GM18520 (cell line): ENCODE measurements around the gene SH3YL1.
A peak's percentile ranks its signal among the peaks of the same experiment; 100 is the strongest.

Experiments used
- ATAC-seq: cut with Tn5 transposase; IDR thresholded peaks from one replicate; pipeline ENCODE4 v1.9.1; 2021; ENCODE audit not compliant: unreplicated experiment

Gene SH3YL1

DNA sequence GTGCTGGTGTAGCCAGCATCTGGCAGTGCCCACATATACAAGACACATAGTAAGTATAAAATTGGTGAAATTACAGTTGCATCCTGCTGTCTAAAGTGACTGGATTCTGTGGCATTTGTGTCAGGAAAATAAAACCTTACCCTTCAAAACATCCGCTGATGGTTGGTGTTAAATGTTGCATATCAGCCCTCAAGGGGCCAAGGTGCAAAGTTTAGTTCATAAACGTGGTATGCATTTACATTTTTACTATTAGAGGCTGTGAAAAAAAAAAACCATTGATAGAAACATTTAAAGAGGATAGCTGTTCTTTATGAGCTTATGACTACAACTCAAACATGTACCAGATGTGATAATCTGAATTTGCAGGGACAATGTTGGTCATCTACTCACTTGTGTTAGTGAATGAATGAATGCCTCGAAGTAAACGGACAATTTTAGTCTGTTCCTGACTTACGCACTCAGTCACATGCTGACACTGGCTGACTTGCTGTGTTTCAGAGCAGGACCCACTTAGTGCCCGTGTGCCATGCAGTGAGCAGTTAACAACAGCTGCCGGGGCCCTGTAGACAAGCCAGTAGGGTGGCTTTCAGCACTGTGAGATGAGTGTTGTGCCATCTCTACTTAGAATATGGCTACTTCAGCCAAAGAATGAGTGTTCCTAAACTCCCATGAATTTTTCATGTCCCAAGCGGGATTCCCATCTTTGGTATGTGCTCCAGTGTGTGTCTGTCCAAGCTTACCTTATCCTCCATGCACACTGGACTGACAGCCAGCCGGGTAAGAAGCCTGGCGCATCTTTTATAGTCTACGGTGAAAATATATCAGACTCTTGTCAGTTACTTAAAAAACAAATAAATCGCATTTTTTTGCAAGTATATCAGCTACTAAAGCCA lies 18.8 kb upstream of the SH3YL1 start:
- no peak for ATAC-seq

DNA sequence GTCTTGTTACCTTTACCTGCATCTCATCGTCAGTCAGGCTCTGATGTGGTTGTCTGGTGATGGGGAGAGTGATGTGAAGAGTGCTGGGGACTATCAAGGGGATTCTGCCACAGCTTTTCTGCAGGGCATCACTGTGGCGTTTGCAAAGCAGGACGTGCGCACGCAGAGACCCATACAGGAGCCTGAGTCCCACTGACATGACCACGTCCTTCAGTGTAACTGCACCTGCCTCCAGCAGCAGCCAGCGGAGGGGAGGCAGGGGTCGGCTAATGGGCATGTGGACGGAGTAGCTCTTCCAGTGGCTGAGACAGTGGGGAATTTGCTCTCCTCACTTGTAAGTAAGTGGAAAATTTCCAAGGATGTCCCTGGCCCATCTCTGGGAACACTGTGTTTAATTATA lies 17.5 kb upstream of the SH3YL1 start:
- no peak for ATAC-seq

DNA sequence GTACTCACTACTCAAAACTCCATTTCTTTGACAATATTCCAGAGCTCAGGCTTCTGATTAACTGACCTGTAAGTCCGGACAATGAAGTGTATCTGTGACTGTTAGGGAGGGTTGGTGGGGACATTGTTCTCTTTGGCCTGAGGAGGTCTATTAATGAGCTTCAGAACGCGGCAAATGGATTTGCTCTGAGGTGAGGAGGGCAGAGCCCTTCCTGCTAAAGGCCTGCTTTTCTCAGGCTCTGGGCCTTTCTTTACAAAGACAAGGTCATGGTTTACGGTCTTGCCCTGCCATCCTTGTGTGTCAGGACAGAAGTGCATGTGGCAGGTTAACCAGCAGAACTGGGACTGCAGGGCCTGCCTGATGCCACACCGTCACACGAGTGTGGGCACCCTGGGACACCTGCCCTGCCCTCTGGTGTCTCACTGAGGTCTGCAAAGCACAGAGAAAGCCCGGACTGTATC lies 16.8 kb upstream of the SH3YL1 start:
- no peak for ATAC-seq

DNA sequence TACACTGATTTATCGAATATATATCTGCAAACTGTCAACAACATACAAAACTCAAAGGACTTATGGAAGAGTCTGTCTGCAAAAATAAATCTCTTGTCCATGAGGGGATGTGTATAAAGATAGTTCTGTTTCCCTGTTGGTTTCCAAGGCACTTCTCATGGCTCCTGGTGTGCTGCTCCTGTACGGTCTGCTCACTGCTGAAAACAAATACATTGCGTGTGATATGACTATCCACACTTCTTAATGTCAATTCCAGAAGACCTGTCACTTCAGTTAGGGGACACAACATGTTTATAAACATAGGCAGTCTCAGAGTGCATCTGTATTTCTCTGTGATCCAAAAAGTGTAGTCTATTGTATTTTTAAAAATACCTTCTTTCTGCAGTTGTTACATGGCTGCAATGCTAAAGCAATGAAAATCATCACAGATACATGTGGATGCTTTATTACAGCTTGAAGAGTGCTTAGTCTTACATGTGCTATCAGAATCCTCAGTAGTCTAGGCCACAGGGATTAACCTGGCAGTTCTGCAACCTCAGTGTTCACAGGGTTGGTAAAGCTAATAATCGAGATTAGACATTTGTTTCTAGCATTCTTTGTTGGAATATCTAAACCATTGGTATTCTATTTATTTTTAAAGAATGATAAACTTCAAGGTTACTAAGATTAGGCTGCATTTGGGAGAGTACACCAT lies 16.3 kb upstream of the SH3YL1 start:
- no peak for ATAC-seq

DNA sequence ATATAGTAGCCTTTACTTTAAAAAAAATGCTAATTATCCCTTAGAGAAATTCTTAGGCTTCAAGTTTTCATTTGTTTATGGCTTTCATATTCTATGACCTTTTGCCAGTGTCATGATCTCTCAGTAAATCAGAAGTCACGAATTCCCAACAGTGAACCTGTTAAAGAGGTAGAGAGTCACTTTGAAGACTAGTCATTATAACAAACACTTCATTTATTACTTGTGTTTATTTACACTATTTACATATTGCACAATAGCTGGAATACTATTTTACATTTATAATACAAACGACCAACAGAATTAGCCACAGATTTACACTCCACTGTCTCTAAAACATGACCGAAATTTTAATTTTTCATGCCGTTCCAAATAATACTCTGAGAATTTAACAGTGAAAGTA lies 15.5 kb upstream of the SH3YL1 start:
- ATAC-seq, result no peak

DNA sequence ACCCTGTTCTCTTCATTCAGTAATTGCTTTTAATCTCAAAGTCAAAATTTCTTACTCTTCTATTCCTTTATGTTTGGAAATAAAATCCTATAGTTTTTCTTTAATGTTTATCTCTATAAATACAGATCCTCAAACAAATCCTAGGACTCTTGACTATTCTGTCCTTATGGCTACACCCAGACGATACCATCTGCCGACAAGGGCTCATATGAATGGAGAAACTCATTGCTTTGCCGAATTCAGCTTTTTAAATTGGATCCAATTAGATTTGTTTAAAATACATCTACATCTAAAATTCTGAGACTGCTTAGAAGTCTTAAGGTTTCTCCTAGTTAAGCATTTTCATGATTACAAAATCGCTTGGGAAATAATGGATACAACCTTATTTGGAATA lies 15.1 kb upstream of the SH3YL1 start:
- ATAC-seq, result no peak

DNA sequence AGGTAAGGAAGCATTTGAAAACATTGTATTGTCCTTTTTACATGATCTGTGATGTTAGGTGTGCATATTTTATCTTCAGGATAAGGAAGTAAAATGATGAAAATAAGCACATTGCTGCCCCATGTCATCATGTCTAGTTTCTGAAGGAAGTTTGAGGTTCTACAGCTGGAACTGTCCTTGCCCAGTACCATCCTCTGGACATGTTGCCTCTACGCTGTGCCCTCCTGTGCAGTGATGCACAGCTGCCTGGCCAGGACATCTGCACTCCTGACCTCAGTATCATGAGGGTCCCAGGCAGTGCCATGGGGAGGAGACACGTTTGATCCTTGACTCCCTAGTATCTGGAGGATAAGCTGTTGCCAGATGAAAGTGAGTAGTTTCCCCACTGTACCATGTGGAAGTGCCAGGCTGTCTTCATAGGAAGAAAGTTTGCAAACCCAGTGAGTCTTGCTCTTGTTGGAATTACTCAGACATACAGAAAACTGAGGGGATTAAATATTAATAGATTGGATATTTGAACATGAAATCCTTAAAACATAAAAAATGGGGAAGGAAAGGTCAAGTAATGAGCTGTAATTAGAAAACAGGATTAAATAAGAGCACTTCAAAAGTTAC lies 14.6 kb upstream of the SH3YL1 start:
- ATAC-seq, result no peak

DNA sequence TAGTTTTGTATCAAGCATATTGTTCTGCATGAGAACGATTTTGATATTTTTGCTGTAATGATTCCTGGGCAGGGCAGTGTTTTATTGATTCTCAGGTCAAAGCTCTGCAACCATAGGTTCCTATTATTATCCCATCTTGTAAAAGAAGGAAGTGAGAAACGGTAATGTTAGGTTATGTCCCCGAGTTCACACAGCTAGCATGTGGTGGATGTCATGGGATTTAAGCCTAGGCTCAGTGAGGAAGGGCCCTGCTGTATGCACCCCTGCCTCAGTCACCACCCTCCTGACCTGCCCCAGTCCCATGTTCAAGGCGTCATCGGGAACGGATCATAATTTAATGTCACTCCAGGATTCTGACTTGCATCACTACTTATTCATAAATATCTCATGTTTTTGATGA lies 11.6 kb upstream of the SH3YL1 start:
- ATAC-seq, result peak; percentile 79

DNA sequence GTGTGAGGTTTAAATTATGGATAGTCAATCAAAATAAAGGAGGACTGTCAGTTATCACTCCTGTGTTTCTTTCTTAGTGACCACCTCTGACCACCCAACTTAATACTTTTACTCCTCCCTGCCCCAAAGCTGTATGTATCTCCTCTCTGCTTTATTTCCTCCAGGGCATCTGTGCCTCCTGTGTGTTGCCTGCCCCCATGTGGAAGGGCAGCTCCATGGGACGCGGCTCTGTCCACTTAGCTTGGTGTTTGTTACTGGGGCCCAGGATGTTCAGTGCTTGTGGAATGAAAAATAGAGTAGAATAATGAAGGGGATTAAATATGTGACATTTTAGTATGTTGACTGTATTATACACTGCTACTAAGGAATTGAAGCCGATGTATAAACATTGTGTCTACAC lies 10.7 kb upstream of the SH3YL1 start:
- no peak for ATAC-seq

DNA sequence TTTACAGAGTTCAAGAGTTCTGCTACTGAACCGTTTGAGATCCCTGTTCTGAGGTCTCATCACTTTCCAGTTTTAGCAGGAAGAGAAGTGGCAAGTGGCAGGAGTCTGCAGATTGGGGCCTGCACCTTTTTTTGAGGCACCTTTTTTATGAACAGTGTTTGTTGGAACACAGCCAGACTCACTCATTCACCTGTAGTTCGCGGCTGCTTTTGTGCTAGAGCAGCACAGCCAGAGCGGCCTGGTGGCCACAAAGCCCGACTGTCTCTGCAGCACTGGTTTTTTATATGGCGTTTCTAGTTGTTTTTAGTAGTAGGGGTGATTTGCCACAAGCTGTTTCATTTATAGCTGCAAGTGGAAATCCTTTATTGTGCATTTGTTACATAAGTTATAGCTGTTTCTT lies 9.5 kb upstream of the SH3YL1 start:
- ATAC-seq, result no peak

DNA sequence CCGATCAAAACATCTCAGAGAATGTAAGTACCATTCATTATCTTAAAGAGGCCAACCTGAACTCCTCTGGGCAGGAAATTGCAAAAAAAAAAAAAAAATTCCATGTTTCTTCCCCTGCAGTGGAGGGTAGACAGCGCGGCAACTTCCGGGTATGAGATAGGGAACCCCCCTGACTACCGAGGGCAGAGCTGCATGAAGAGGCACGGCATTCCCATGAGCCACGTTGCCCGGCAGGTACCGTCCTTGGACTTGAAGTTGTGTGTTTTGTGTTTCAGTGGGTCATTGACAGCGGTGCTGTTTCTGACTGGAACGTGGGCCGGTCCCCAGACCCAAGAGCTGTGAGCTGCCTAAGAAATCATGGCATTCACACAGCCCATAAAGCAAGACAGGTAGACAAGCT lies 8.1 kb upstream of the SH3YL1 start:
- no peak for ATAC-seq

DNA sequence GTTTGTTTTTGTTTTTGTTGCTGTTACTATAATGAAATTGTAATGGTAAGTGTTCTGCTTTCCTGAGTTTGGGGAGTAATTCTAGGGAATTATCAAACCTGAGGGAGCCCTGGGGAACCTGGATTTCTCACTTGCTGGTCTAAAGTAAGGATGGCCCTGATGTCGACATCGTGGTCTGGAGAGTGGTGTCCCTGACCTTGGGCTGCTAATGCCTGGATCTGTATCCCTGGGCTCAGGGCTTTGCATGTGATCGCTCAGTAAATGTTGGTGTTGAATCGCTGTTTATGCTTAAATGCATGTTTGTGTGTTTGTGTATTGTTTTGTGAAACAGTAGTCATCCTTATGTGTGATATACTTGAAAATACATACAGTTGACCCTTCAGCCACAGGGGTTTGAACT lies 7.0 kb upstream of the SH3YL1 start:
- ATAC-seq, result no peak

DNA sequence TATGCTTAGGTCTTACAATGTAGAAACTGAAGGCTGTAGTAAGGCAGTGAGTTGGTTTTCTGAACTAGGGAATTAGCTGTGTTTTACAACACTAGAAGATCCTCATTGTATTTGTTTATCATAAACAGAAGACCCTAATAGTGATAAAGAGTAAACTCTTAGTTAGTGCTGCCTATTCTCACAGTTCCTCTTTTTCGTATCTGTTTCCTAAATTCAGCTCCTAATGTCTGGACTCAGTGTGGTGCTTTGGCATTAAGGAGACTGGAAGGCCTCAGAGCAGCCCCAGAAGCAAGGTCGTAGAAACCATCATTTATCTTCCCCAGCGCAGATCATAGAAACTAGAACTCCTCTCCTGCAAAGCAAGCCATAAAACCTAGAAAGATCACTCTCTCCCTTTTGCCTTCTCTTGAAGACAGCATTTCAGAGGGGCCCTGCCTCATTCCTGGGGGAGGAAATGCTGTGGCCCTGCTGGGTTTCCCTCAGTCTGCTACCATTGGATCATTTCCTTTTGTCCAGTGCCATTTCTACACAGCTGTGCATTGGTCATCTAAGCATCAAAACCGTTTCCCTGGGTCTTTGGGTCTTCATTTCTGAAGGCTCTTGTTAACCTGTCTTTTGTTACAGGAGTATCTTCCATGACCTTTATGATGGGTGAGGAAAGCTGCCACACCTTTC lies 5.7 kb upstream of the SH3YL1 start:
- no peak for ATAC-seq

DNA sequence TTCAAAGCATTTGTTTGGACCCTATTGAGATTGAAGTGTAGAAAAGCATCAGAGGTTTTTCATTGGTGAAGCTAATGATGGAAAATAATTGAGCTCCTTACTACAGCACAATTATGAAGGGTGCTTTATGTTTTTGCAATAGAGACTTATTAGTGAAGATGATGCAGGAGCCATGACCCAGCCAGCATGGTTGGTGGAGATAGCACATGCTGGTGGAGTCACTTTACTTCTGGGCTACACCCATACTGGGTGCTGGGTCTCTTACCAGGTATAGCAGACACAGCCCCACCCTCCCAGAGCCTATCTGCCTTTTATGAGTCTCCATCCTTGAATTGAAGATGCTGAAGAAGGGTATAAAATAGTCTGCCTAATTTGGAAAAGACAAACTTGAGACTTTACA lies 4.5 kb upstream of the SH3YL1 start:
- ATAC-seq, result no peak

DNA sequence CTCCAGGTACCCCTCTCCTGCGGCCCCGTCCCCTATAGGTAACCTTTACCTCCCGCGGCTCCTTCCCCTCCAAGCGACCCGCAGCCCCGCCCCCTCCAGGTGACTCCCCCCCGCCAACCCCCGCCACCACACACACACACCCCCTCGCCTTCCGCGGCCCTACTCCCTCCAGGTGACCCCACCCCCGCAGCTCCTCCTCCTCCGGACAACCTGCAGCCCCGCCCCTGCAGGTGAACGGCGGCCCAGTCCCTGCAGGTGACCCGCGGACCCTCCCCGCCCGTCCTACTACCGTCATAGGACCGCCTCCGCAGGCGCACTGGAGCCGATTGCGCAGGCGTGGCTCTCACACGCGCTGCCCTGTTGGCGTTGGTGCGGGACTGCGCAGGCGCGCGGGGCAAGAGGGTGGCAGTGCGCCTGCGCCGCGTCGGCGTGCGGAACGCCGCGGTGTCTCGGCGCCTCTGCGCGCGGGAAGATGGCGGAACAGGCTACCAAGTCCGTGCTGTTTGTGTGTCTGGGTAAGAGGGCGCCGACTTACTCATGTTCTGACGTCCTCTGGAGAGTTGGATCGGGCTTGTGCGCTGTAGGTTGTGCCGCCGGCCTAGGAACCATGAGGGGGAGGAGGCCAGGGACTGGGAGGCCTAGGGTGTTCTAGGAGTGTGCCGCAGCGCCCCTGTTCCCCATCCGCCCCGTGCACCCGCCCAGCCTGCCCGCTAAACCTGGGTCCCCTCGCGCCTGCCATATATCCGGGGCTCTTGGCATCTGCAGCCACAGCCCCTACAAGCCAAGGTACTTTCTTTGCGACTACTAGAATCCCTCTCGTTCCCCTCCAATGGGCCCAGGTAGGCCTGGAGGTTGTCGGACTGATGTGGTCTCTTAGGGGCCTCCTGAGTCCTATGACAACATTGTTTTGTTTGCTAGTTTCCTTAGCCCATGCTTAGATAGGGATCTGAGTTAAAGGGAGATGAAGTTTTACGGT lies 949 bp upstream of the SH3YL1 start, which contains the start of gene ACP1:
TSS of gene ACP1 (plus strand) at position 455 of the 976 bp plus-strand sequence. CDS start at position 473, 18 bp downstream.
- ATAC-seq, result peak; percentile 91

DNA sequence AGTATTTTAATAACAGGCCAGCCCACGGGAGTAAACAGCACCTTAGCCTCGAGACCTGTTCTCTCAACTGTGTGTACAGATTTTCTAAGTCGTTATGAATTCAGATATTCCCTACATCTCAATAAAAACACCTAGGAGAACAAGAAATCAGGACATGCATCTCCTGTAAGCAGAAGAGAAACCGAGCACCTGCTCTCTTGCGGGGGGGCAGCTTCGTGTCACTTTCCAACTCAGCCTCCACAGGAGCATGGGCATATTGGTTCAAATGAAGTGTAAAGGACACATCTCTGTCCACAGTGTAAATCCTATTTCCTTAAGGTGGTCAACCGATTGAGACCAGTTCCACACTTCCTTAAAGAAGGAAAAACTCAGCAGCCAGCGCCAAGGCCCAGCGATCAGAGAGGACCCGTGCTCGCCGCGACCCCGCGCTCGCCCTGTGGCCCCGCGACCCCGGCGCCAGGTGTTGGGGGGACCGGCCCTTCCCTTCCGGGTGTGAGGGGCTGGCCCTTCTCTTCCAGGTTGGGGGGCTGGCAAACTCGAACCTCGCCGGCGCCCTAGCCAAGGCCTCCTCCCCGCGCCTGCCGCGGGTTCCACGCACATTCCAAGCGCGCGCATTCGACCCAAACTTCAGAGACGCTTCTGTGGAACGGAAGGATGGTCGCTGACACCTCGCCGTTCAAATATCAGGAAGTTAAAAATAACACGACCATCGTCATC lies 652 bp downstream of the SH3YL1 start:
- ATAC-seq, result no peak

DNA sequence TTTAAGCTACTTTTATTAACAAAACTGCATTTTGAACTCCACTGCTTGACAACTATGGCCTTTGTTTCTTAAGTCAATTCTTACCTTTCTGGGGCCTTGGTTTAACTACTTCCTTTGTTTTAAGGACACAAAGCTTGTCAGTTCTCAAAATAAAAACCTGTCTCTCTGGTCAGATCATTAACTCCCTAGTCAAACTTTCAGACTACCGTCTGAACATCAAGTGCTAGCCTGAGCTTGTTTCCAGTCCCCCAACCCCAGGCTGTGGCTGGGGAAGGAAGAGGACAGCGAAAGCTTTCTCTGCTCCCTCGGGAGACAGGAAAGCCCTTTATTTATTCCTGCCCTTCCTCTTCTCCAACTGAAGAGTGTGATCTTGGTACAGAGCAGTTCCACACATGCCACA lies 1.7 kb downstream of the SH3YL1 start:
- no peak for ATAC-seq

DNA sequence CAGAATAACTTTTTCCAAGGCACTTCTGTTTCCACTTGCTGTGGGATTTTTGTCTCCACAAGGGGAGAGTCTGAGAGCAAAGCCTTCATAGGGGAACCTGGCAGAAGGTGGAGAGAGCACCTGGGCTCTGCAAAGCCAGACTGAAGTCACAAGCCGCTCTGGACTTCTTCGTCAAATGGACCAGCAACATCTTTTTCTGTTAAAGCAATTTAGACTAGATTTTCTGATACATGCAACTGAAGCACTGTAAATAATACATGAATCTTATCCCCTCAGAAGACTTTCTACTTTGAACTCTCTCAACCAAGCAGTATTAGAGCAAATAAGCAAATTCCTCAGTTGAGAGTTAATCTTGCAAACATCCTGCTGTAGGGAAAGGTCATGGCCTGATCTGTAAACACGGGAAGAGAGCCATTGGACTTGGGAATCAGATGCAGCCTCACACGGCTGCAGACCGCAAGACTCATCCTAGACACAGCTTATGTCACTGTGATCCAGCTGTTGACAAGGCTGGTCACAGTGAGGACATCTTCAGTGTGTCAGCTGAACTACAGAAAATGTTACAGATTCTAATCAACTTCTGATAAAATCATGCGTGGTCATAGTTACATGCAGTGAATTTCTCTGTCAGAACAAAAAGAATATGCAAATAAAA lies 3.2 kb downstream of the SH3YL1 start:
- ATAC-seq, result no peak

DNA sequence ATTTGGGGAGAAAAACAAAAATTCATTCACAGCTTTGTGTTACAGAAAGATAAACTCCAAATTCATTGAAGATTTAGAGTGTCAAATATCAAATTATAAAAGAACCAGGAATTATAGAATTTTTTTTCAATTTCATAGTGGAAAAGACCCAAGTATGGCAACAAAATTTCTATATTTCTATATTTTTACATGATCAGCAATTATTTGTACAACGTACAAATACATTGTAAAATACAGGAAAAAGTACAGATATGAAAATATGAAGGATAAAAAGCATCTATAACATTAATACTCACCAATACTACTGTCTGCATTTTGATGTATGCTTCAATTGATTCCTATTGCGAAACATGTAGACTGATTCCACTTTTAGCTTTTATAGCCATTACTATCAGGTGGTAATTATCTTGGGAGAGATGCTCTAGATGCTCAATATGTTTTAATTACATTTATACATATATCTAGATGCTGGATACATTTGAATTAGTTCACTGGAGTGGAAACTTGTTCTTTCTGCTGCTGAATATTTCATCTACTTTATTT lies 4.0 kb downstream of the SH3YL1 start:
- no peak for ATAC-seq
